ENCODE measurements around the gene AREL1.

The AREL1 gene

DNA sequence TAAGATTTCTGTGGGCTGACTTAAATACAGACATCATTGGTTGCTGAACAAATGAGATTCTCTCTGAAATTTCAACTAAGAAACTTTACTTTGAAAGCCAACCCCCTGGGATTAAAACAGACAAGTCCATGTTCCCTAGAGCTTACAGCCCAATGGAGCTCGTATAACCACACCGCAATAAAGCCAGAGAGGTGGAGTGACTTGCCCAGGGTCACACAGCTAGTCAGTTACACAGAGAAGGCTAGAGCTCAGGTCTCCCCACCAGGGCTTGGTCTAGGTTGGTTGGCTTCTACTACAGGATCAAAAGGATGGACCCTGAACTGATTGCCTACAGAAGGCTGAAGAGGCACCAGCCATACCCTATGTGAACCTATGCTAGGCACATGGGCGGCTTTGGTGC is 92.0 kb downstream of the AREL1 start:
- Histone ChIP-seq H3K27ac (replicated peaks) (no peak overlapping the region), H3K27me3 (ENCODE audit: insufficient read depth, poor library complexity, severe bottlenecking) (no peaks in the 10 kb centered on the region), H3K4me3 (replicated peaks; ENCODE audit: insufficient read depth, low read length) (no peak overlapping the region)
- DNase-seq (ENCODE audit: low read depth in 1 of 2, low spot score in 1 of 2), result no peak
- TF ChIP-seq, protein P1, sequence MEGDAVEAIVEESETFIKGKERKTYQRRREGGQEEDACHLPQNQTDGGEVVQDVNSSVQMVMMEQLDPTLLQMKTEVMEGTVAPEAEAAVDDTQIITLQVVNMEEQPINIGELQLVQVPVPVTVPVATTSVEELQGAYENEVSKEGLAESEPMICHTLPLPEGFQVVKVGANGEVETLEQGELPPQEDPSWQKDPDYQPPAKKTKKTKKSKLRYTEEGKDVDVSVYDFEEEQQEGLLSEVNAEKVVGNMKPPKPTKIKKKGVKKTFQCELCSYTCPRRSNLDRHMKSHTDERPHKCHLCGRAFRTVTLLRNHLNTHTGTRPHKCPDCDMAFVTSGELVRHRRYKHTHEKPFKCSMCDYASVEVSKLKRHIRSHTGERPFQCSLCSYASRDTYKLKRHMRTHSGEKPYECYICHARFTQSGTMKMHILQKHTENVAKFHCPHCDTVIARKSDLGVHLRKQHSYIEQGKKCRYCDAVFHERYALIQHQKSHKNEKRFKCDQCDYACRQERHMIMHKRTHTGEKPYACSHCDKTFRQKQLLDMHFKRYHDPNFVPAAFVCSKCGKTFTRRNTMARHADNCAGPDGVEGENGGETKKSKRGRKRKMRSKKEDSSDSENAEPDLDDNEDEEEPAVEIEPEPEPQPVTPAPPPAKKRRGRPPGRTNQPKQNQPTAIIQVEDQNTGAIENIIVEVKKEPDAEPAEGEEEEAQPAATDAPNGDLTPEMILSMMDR (IDR thresholded peaks at IDR 0.05; ENCODE audit: insufficient read depth, low read length), result no peak
- no peak for TF ChIP-seq POLR2AphosphoS5 (IDR thresholded peaks at IDR 0.05; ENCODE audit: low read depth)

- Histone ChIP-seq H3K27ac (replicated peaks) (no peak overlapping the region), H3K4me3 (replicated peaks; ENCODE audit: insufficient read depth, low read length) (no peak overlapping the region), H3K27me3 (ENCODE audit: insufficient read depth, poor library complexity, severe bottlenecking) (no peaks in the 10 kb centered on the region)
- TF ChIP-seq SPI1 (IDR thresholded peaks at IDR 0.05; ENCODE audit: borderline replicate concordance, low read depth) (no peak), GABPA (IDR thresholded peaks at IDR 0.05; ENCODE audit: low read depth) (no peak), POLR2AphosphoS5 (IDR thresholded peaks at IDR 0.05; ENCODE audit: low read depth) (no peak)
- TF ChIP-seq, protein P1 (IDR thresholded peaks at IDR 0.05; ENCODE audit: insufficient read depth, low read length), result no peak
- TF ChIP-seq, protein P2, sequence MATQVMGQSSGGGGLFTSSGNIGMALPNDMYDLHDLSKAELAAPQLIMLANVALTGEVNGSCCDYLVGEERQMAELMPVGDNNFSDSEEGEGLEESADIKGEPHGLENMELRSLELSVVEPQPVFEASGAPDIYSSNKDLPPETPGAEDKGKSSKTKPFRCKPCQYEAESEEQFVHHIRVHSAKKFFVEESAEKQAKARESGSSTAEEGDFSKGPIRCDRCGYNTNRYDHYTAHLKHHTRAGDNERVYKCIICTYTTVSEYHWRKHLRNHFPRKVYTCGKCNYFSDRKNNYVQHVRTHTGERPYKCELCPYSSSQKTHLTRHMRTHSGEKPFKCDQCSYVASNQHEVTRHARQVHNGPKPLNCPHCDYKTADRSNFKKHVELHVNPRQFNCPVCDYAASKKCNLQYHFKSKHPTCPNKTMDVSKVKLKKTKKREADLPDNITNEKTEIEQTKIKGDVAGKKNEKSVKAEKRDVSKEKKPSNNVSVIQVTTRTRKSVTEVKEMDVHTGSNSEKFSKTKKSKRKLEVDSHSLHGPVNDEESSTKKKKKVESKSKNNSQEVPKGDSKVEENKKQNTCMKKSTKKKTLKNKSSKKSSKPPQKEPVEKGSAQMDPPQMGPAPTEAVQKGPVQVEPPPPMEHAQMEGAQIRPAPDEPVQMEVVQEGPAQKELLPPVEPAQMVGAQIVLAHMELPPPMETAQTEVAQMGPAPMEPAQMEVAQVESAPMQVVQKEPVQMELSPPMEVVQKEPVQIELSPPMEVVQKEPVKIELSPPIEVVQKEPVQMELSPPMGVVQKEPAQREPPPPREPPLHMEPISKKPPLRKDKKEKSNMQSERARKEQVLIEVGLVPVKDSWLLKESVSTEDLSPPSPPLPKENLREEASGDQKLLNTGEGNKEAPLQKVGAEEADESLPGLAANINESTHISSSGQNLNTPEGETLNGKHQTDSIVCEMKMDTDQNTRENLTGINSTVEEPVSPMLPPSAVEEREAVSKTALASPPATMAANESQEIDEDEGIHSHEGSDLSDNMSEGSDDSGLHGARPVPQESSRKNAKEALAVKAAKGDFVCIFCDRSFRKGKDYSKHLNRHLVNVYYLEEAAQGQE (IDR thresholded peaks at IDR 0.05; ENCODE audit: insufficient replicate concordance, low read depth), result no peak
- no peak for DNase-seq (ENCODE audit: low read depth in 1 of 2, low spot score in 1 of 2)
These were observed 92.4 kb downstream of the AREL1 start for GRCh38 chr14:74620497-74620921.

- DNase-seq (ENCODE audit: low read depth in 1 of 2, low spot score in 1 of 2), result no peak
- TF ChIP-seq, protein P2 (IDR thresholded peaks at IDR 0.05; ENCODE audit: insufficient replicate concordance, low read depth), result no peak
- TF ChIP-seq SPI1 (IDR thresholded peaks at IDR 0.05; ENCODE audit: borderline replicate concordance, low read depth) (no peak), POLR2AphosphoS5 (IDR thresholded peaks at IDR 0.05; ENCODE audit: low read depth) (no peak), GABPA (IDR thresholded peaks at IDR 0.05; ENCODE audit: low read depth) (no peak)
- TF ChIP-seq, protein P1 (IDR thresholded peaks at IDR 0.05; ENCODE audit: insufficient read depth, low read length), result no peak
- H3K27me3 ChIP-seq (ENCODE audit: insufficient read depth, poor library complexity, severe bottlenecking), result no peaks in the 10 kb centered on the region
- no peak overlapping the region for H3K4me3 ChIP-seq (replicated peaks; ENCODE audit: insufficient read depth, low read length)
- no peak overlapping the region for H3K27ac ChIP-seq (replicated peaks)
These were observed 93.2 kb downstream of the AREL1 start for GRCh38 chr14:74619672-74620131.
